ENCODE data around the gene CMTM4. TPM values are rescaled to one million over a fixed set of nuclear protein-coding genes. Genes with fewer than 3 reads are reported as not detected.

The CMTM4 gene
- polyA plus RNA-seq, 1 of the 3 experiments (the other 2 are of a cell fraction): 21.7 TPM

DNA sequence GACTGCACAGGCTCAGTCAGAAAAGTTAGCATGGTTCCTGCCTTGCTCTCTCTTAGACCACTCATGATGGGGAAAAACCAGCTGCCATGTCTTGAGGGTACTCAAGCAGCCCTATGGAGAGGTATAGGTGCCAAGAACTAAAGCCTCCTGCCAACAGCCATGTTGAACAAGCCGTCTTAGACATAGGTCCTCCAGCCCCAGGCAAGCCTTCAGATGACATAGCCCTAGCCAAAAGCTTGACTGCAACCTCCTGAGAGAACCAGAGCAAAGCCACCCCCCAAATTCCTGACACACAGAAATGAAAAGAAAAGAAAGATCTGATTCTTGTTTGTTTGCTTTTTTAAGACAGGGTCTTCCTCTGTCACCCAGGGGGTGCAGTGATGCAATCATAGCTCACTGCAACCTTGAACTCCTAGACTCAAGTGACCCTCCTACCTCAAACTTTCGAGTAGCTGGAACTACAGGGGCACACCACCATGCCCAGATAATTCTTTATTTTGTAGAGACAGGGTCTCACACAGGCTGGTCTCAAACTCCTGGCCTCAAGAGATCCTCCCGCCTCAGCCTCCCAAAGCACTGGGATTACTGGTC, 55.7 kb downstream of the CMTM4 start:
- no peaks in the 10 kb centered on the region for H4K20me1 ChIP-seq (ENCODE audit: insufficient read depth)
- no peak overlapping the region for H3K9ac ChIP-seq
- peaks cover 5% of the 10 kb centered on the region for H3F3A ChIP-seq (replicated peaks; ENCODE audit: insufficient read depth)
- TF ChIP-seq, protein P1, sequence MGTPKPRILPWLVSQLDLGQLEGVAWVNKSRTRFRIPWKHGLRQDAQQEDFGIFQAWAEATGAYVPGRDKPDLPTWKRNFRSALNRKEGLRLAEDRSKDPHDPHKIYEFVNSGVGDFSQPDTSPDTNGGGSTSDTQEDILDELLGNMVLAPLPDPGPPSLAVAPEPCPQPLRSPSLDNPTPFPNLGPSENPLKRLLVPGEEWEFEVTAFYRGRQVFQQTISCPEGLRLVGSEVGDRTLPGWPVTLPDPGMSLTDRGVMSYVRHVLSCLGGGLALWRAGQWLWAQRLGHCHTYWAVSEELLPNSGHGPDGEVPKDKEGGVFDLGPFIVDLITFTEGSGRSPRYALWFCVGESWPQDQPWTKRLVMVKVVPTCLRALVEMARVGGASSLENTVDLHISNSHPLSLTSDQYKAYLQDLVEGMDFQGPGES (IDR thresholded peaks at IDR 0.05; ENCODE audit: low read depth, low read length): no peak
- TF ChIP-seq SIN3A (IDR thresholded peaks at IDR 0.05; ENCODE audit: borderline replicate concordance, low read depth, low read length) (no peak), TCF12 (IDR thresholded peaks at IDR 0.05) (no peak), NFIC (IDR thresholded peaks at IDR 0.05; ENCODE audit: borderline replicate concordance) (no peak), SMC3 (IDR thresholded peaks at IDR 0.05; ENCODE audit: low read depth, low read length) (no peak), TAF1 (IDR thresholded peaks at IDR 0.05; ENCODE audit: borderline replicate concordance, low read depth, low read length) (no peak), EP300 (IDR thresholded peaks at IDR 0.05; ENCODE audit: borderline replicate concordance in 1 of 2, low read depth in 1 of 2, low read length in 1 of 2) (no peak), POLR2AphosphoS5 (IDR thresholded peaks at IDR 0.05; ENCODE audit: low read depth, low read length) (no peak), RXRA (IDR thresholded peaks at IDR 0.05; ENCODE audit: borderline replicate concordance, low read depth) (no peak), GATA2 (CRISPR knock-in tag; IDR thresholded peaks at IDR 0.05) (no peak), JUND (IDR thresholded peaks at IDR 0.05) (no peak)
- TF ChIP-seq, protein P2, sequence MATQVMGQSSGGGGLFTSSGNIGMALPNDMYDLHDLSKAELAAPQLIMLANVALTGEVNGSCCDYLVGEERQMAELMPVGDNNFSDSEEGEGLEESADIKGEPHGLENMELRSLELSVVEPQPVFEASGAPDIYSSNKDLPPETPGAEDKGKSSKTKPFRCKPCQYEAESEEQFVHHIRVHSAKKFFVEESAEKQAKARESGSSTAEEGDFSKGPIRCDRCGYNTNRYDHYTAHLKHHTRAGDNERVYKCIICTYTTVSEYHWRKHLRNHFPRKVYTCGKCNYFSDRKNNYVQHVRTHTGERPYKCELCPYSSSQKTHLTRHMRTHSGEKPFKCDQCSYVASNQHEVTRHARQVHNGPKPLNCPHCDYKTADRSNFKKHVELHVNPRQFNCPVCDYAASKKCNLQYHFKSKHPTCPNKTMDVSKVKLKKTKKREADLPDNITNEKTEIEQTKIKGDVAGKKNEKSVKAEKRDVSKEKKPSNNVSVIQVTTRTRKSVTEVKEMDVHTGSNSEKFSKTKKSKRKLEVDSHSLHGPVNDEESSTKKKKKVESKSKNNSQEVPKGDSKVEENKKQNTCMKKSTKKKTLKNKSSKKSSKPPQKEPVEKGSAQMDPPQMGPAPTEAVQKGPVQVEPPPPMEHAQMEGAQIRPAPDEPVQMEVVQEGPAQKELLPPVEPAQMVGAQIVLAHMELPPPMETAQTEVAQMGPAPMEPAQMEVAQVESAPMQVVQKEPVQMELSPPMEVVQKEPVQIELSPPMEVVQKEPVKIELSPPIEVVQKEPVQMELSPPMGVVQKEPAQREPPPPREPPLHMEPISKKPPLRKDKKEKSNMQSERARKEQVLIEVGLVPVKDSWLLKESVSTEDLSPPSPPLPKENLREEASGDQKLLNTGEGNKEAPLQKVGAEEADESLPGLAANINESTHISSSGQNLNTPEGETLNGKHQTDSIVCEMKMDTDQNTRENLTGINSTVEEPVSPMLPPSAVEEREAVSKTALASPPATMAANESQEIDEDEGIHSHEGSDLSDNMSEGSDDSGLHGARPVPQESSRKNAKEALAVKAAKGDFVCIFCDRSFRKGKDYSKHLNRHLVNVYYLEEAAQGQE (IDR thresholded peaks at IDR 0.05; ENCODE audit: low read depth, low read length): no peak
- TF ChIP-seq, protein P3, sequence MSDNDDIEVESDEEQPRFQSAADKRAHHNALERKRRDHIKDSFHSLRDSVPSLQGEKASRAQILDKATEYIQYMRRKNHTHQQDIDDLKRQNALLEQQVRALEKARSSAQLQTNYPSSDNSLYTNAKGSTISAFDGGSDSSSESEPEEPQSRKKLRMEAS (IDR thresholded peaks at IDR 0.05; ENCODE audit: low read depth): no peak
- no peaks in the 10 kb centered on the region for H3K36me3 ChIP-seq (replicated peaks in 1 of 2; ENCODE audit: control insufficient read depth in 1 of 2, insufficient read depth in 2 of 2, low read length in 1 of 2)
- ChIA-PET POLR2A (no interaction called here), CTCF (interaction anchor here (1.4 to 9.2 kb wide), 3 partner anchors 10 to 88 kb away, joined by 4 to 66 read pairs (median 13); no protein-coding TSS in a partner anchor)
- H3K27me3 ChIP-seq (ENCODE audit: insufficient read depth): no peaks in the 10 kb centered on the region
- no peak overlapping the region for H2AFZ ChIP-seq (ENCODE audit: low read depth)
- no peak overlapping the region for H3K27ac ChIP-seq (ENCODE audit: low read depth in 2 of 2, low read length in 1 of 2)
- H3K4me2 ChIP-seq: no peak overlapping the region
- no peaks in the 10 kb centered on the region for H3K9me2 ChIP-seq
- no peaks in the 10 kb centered on the region for H3K9me3 ChIP-seq
- peaks cover 9% of the 10 kb centered on the region; the same call in 1 of the 2 replicates for H3K79me2 ChIP-seq (ENCODE audit: insufficient read depth)
- no peaks in the 10 kb centered on the region for H3K4me1 ChIP-seq (ENCODE audit: control insufficient read depth in 1 of 2, insufficient read depth in 2 of 2, low read depth in 1 of 2, low read length in 1 of 2)
- no peak for DNase-seq
- 94% methylated on average over 3 of the region's 3 CpGs for WGBS (ENCODE audit: low lambda C conversion rate)
- no peak overlapping the region for H3K4me3 ChIP-seq (ENCODE audit: low read depth in 2 of 2, low read length in 1 of 2)
